ENCODE results near the gene SERPINB6. TPM values are rescaled to one million over a fixed set of nuclear protein-coding genes. Genes with fewer than 3 reads are reported as not detected.

The SERPINB6 gene
- total and polyA plus RNA-seq, 7 experiments from 2014 or later, result 19.7 to 94.2 (median 56.6) TPM

- Mint-ChIP-seq H3K36me3 (peaks cover 22 to 76% (median 58%) of the 10 kb centered on the region in 5 donors), H3K4me1 (peaks cover 0 to 16% (median 0%) of the 10 kb centered on the region in 7 donors), H3K27ac (no peak overlapping the region), H3K27me3 (no peaks in the 10 kb centered on the region), H3K9me3 (peaks cover 0 to 31% (median 19%) of the 10 kb centered on the region in 11 donors), H3K4me3 (no peak overlapping the region)
- ChIA-PET CTCF (no interaction called here), POLR2A (interaction anchor here (1.0 kb wide), 1 partner anchor 11 kb away, joined by 3 read pairs; no protein-coding TSS in a partner anchor)
- intact Hi-C loops (cut with micrococcal nuclease), result no loop called here
- H3K4me3 ChIP-seq (ENCODE audit: low read length), result no peak overlapping the region
- peaks cover 0 to 20% (median 6%) of the 10 kb centered on the region in 3 experiments for H3K9me3 ChIP-seq (ENCODE audit: control insufficient read depth in 2 of 3, low read length in 3 of 3)
- no peaks in the 10 kb centered on the region for H3K27me3 ChIP-seq (ENCODE audit: control insufficient read depth in 2 of 2, insufficient read depth in 2 of 2, low read length in 2 of 2)
- no peaks in the 10 kb centered on the region for H3K4me1 ChIP-seq (ENCODE audit: control insufficient read depth in 2 of 2, insufficient read depth in 2 of 2, low read length in 2 of 2)
- H3K27ac ChIP-seq (ENCODE audit: low read depth, low read length), result no peak overlapping the region
- peaks cover 0 to 53% (median 6%) of the 10 kb centered on the region in 3 experiments for H3K36me3 ChIP-seq (ENCODE audit: control insufficient read depth in 2 of 3, insufficient read depth in 3 of 3, low read length in 3 of 3)
- ATAC-seq (no peak), DNase-seq (no peak)
Observed at GRCh38 chr6:3015144-3015543, 43.8 kb upstream of the SERPINB6 start.

- ATAC-seq (no peak), DNase-seq (no peak)
- peaks cover 24 to 76% (median 58%) of the 10 kb centered on the region in 5 donors for H3K36me3 Mint-ChIP-seq
- no peak overlapping the region for H3K27ac Mint-ChIP-seq
- no peak overlapping the region for H3K4me3 Mint-ChIP-seq
- Histone ChIP-seq H3K9me3 (ENCODE audit: control insufficient read depth in 2 of 3, low read length in 3 of 3) (peaks cover 0 to 20% (median 6%) of the 10 kb centered on the region in 3 experiments), H3K4me3 (ENCODE audit: low read length) (no peak overlapping the region), H3K4me1 (ENCODE audit: control insufficient read depth in 2 of 2, insufficient read depth in 2 of 2, low read length in 2 of 2) (no peaks in the 10 kb centered on the region), H3K27ac (ENCODE audit: low read depth, low read length) (no peak overlapping the region), H3K36me3 (ENCODE audit: control insufficient read depth in 2 of 3, insufficient read depth in 3 of 3, low read length in 3 of 3) (peaks cover 0 to 53% (median 8%) of the 10 kb centered on the region in 3 experiments), H3K27me3 (ENCODE audit: control insufficient read depth in 2 of 2, insufficient read depth in 2 of 2, low read length in 2 of 2) (no peaks in the 10 kb centered on the region)
- peaks cover 0 to 36% (median 19%) of the 10 kb centered on the region in 11 donors for H3K9me3 Mint-ChIP-seq
- ChIA-PET CTCF (no interaction called here), POLR2A (interaction anchor here (0.6 to 1.2 kb wide), 2 partner anchors 13 to 25 kb away, joined by 3 to 4 read pairs; no protein-coding TSS in a partner anchor)
- intact Hi-C loops (cut with micrococcal nuclease), result no loop called here
- H3K4me1 Mint-ChIP-seq, result peaks cover 0 to 16% (median 0%) of the 10 kb centered on the region in 7 donors
- H3K27me3 Mint-ChIP-seq, result no peaks in the 10 kb centered on the region
Observed at GRCh38 chr6:3014675-3015066, 43.3 kb upstream of the SERPINB6 start.

GRCh38 chr6:3013901-3014674 is 42.7 kb upstream of the SERPINB6 start:
- no peak overlapping the region for H3K4me3 Mint-ChIP-seq
- CTCF ChIA-PET, result interaction anchor here (0.5 to 0.6 kb wide), 3 partner anchors 46 to 264 kb away, joined by 3 read pairs; no protein-coding TSS in a partner anchor

GRCh38 chr6:3013486-3013885 is 42.1 kb upstream of the SERPINB6 start:
- no peak for DNase-seq
- Histone ChIP-seq H3K27me3 (ENCODE audit: control insufficient read depth in 2 of 2, insufficient read depth in 2 of 2, low read length in 2 of 2) (no peaks in the 10 kb centered on the region), H3K27ac (ENCODE audit: low read depth, low read length) (no peak overlapping the region), H3K4me1 (ENCODE audit: control insufficient read depth in 2 of 2, insufficient read depth in 2 of 2, low read length in 2 of 2) (no peaks in the 10 kb centered on the region), H3K9me3 (ENCODE audit: control insufficient read depth in 2 of 3, low read length in 3 of 3) (peaks cover 0 to 20% (median 6%) of the 10 kb centered on the region in 3 experiments), H3K36me3 (ENCODE audit: control insufficient read depth in 2 of 3, insufficient read depth in 3 of 3, low read length in 3 of 3) (peaks cover 0 to 55% (median 8%) of the 10 kb centered on the region in 3 experiments), H3K4me3 (ENCODE audit: low read length) (no peak overlapping the region)
- no peak overlapping the region for H3K4me3 Mint-ChIP-seq
- intact Hi-C loops (cut with micrococcal nuclease), result no loop called here
- peaks cover 27 to 83% (median 69%) of the 10 kb centered on the region in 5 donors for H3K36me3 Mint-ChIP-seq
- H3K27ac Mint-ChIP-seq, result peak overlapping the region in 1 of 9 donors; percentile 6
- peaks cover 0 to 42% (median 19%) of the 10 kb centered on the region in 11 donors for H3K9me3 Mint-ChIP-seq
- CTCF ChIA-PET, result no interaction called here
- no peaks in the 10 kb centered on the region for H3K27me3 Mint-ChIP-seq
- POLR2A ChIA-PET, result interaction anchor here (1.2 kb wide), 1 partner anchor 11 kb away, joined by 4 read pairs; no protein-coding TSS in a partner anchor
- peaks cover 0 to 11% (median 0%) of the 10 kb centered on the region in 7 donors for H3K4me1 Mint-ChIP-seq
- peak; percentile 84 for ATAC-seq

More at GRCh38 chr6:3013901-3014674, 42.7 kb upstream of the SERPINB6 start:
- Mint-ChIP-seq H3K9me3 (peaks cover 0 to 42% (median 19%) of the 10 kb centered on the region in 11 donors), H3K4me1 (peaks cover 0 to 12% (median 0%) of the 10 kb centered on the region in 7 donors), H3K27me3 (no peaks in the 10 kb centered on the region), H3K36me3 (peaks cover 27 to 78% (median 64%) of the 10 kb centered on the region in 5 donors), H3K27ac (no peak overlapping the region)
- H3K27me3 ChIP-seq (ENCODE audit: control insufficient read depth in 2 of 2, insufficient read depth in 2 of 2, low read length in 2 of 2), result no peaks in the 10 kb centered on the region
- POLR2A ChIA-PET, result interaction anchor here (0.6 to 1.2 kb wide), 2 partner anchors 12 to 26 kb away, joined by 3 to 4 read pairs; no protein-coding TSS in a partner anchor
- DNase-seq (no peak), ATAC-seq (no peak)
- intact Hi-C loops (cut with micrococcal nuclease), result no loop called here
- H3K4me3 ChIP-seq (ENCODE audit: low read length), result no peak overlapping the region
- H3K4me1 ChIP-seq (ENCODE audit: control insufficient read depth in 2 of 2, insufficient read depth in 2 of 2, low read length in 2 of 2), result no peaks in the 10 kb centered on the region
- H3K9me3 ChIP-seq (ENCODE audit: control insufficient read depth in 2 of 3, low read length in 3 of 3), result peaks cover 0 to 20% (median 6%) of the 10 kb centered on the region in 3 experiments
- H3K36me3 ChIP-seq (ENCODE audit: control insufficient read depth in 2 of 3, insufficient read depth in 3 of 3, low read length in 3 of 3), result peaks cover 0 to 55% (median 8%) of the 10 kb centered on the region in 3 experiments
- no peak overlapping the region for H3K27ac ChIP-seq (ENCODE audit: low read depth, low read length)

GRCh38 chr6:3011592-3011991 is 40.2 kb upstream of the SERPINB6 start:
- POLR2A ChIA-PET, result interaction anchor here (1.0 to 2.1 kb wide), 2 partner anchors 11 kb away, joined by 3 to 5 read pairs; no protein-coding TSS in a partner anchor
- intact Hi-C loops (cut with micrococcal nuclease), result no loop called here
- H3K27ac ChIP-seq (ENCODE audit: low read depth, low read length), result no peak overlapping the region
- Mint-ChIP-seq H3K36me3 (peaks cover 30 to 85% (median 74%) of the 10 kb centered on the region in 5 donors), H3K4me1 (peaks cover 0 to 9% (median 0%) of the 10 kb centered on the region in 7 donors), H3K27me3 (no peaks in the 10 kb centered on the region), H3K27ac (no peak overlapping the region), H3K4me3 (no peak overlapping the region), H3K9me3 (peaks cover 0 to 42% (median 19%) of the 10 kb centered on the region in 11 donors)
- peaks cover 0 to 53% (median 8%) of the 10 kb centered on the region in 3 experiments for H3K36me3 ChIP-seq (ENCODE audit: control insufficient read depth in 2 of 3, insufficient read depth in 3 of 3, low read length in 3 of 3)
- DNase-seq (no peak), ATAC-seq (no peak)
- H3K27me3 ChIP-seq (ENCODE audit: control insufficient read depth in 2 of 2, insufficient read depth in 2 of 2, low read length in 2 of 2), result no peaks in the 10 kb centered on the region
- H3K4me1 ChIP-seq (ENCODE audit: control insufficient read depth in 2 of 2, insufficient read depth in 2 of 2, low read length in 2 of 2), result no peaks in the 10 kb centered on the region
- CTCF ChIA-PET, result interaction anchor here (0.7 kb wide), 1 partner anchor 221 kb away, joined by 3 read pairs; no protein-coding TSS in a partner anchor
- no peak overlapping the region for H3K4me3 ChIP-seq (ENCODE audit: low read length)
- peaks cover 0 to 20% (median 6%) of the 10 kb centered on the region in 3 experiments for H3K9me3 ChIP-seq (ENCODE audit: control insufficient read depth in 2 of 3, low read length in 3 of 3)

- H3K36me3 Mint-ChIP-seq, result peaks cover 31 to 88% (median 77%) of the 10 kb centered on the region in 5 donors
- peaks cover 0 to 42% (median 19%) of the 10 kb centered on the region in 11 donors for H3K9me3 Mint-ChIP-seq
- H3K27me3 Mint-ChIP-seq, result no peaks in the 10 kb centered on the region
- peaks cover 0 to 10% (median 0%) of the 10 kb centered on the region in 7 donors for H3K4me1 Mint-ChIP-seq
- ChIA-PET CTCF (interaction anchor here (0.7 kb wide), 1 partner anchor 221 kb away, joined by 3 read pairs; no protein-coding TSS in a partner anchor), POLR2A (interaction anchor here (1.0 to 2.1 kb wide), 2 partner anchors 10 to 12 kb away, joined by 3 to 5 read pairs; no protein-coding TSS in a partner anchor)
- H3K27ac Mint-ChIP-seq, result no peak overlapping the region
- Histone ChIP-seq H3K36me3 (ENCODE audit: control insufficient read depth in 2 of 3, insufficient read depth in 3 of 3, low read length in 3 of 3) (peaks cover 0 to 54% (median 11%) of the 10 kb centered on the region in 3 experiments), H3K4me1 (ENCODE audit: control insufficient read depth in 2 of 2, insufficient read depth in 2 of 2, low read length in 2 of 2) (no peaks in the 10 kb centered on the region), H3K27me3 (ENCODE audit: control insufficient read depth in 2 of 2, insufficient read depth in 2 of 2, low read length in 2 of 2) (no peaks in the 10 kb centered on the region), H3K9me3 (ENCODE audit: control insufficient read depth in 2 of 3, low read length in 3 of 3) (peaks cover 0 to 20% (median 6%) of the 10 kb centered on the region in 3 experiments), H3K27ac (ENCODE audit: low read depth, low read length) (no peak overlapping the region), H3K4me3 (ENCODE audit: low read length) (no peak overlapping the region)
- DNase-seq (no peak), ATAC-seq (no peak)
- intact Hi-C loops (cut with micrococcal nuclease), result no loop called here
- H3K4me3 Mint-ChIP-seq, result no peak overlapping the region
Observed at GRCh38 chr6:3011158-3011557, 39.8 kb upstream of the SERPINB6 start.

All from naive thymus-derived CD4-positive, alpha-beta T cell (primary cell).